A673 (cell line): Measurements from ENCODE around the gene USE1. TPM values are rescaled to one million over a fixed set of nuclear protein-coding genes. Genes with fewer than 3 reads are reported as not detected.

Experiments used
- BruUV-seq: library from RNA; stranded (reverse); fragments of 400-500 nt; replicated peaks from 2 replicates; lab custom pipeline; 2021; lab: Mats Ljungman, UMichigan
- CTCF ChIA-PET: fragments of 300-600 bp; sonication (Branson Sonifier 250); formaldehyde crosslinking; loops from one replicate; lab custom pipeline; 2022; ENCODE audit warnings: antibody characterized with exemption; lab: Charles Lee
- POLR2A ChIA-PET: fragments of 300-600 bp; sonication (Branson Sonifier 250); formaldehyde crosslinking; loops from one replicate; lab custom pipeline; 2022; ENCODE audit warnings: antibody characterized with exemption; ENCODE audit not compliant: low non-redundant PET; lab: Charles Lee
- DNase-seq: peaks from one replicate; pipeline ENCODE4 v3.0.0-alpha.2; 2015; ENCODE audit warnings: low spot score
- H3K27ac ChIP-seq: fragments of 200-600 bp; sonication (generic); 2 replicates; pipeline ENCODE4 v1.5.1; 2016; ENCODE audit warnings: mixed run types, low read depth, mild to moderate bottlenecking, mixed read lengths, antibody characterized with exemption, low read length; ENCODE audit not compliant: poor library complexity, severe bottlenecking
- H3K27me3 ChIP-seq: fragments of 200-600 bp; sonication (generic); replicated peaks from 2 replicates; pipeline ENCODE4 v1.6.1; 2017; ENCODE audit warnings: mixed run types, low read depth, mild to moderate bottlenecking, mixed read lengths, antibody characterized with exemption, low read length; ENCODE audit not compliant: insufficient read depth, poor library complexity
- H3K36me3 ChIP-seq: fragments of 200-600 bp; sonication (generic); 2 replicates; pipeline ENCODE4 v1.6.1; 2016; ENCODE audit warnings: mixed run types, mild to moderate bottlenecking, mixed read lengths, antibody characterized with exemption, low read length; ENCODE audit not compliant: insufficient read depth, poor library complexity, severe bottlenecking
- H3K4me1 ChIP-seq: fragments of 200-600 bp; sonication (generic); 2 replicates; pipeline ENCODE4 v1.6.1; 2017; ENCODE audit warnings: mixed run types, mild to moderate bottlenecking, mixed read lengths, antibody characterized with exemption, low read length; ENCODE audit not compliant: insufficient read depth, poor library complexity, severe bottlenecking
- H3K4me3 ChIP-seq: fragments of 200-600 bp; sonication (generic); 2 replicates; pipeline ENCODE4 v1.5.1; 2016; ENCODE audit warnings: low read depth, mixed run types, mild to moderate bottlenecking, mixed read lengths, low read length; ENCODE audit not compliant: poor library complexity, severe bottlenecking
- H3K9me3 ChIP-seq: fragments of 200-600 bp; sonication (generic); 2 replicates; pipeline ENCODE4 v1.6.1; 2016; ENCODE audit warnings: mixed run types, low read depth, mild to moderate bottlenecking, mixed read lengths, antibody characterized with exemption, low read length; ENCODE audit not compliant: poor library complexity, severe bottlenecking
- EZH2 ChIP-seq: fragments of 200-600 bp; sonication (generic); IDR thresholded peaks from 2 replicates; pipeline ENCODE4 v1.6.1; 2017; ENCODE audit warnings: borderline replicate concordance, low read depth, mild to moderate bottlenecking, mixed read lengths, antibody characterized with exemption, low read length; ENCODE audit not compliant: poor library complexity, severe bottlenecking
- intact Hi-C: fragments of 100-400 bp; cut with micrococcal nuclease; formaldehyde crosslinking; loops from one replicate; pipeline ENCODE4 v1.10.0; 2022; ENCODE audit not compliant: unreplicated experiment
- total RNA-seq: library from RNA; stranded (reverse); gene quantifications from 2 replicates; pipeline ENCODE4 v1.2.3, GENCODE V29; 2021
- TF ChIP-seq, protein P1 (sequence below): fragments of 300-800, 200-600 bp; sonication (generic); conservative IDR thresholded peaks from 2 replicates; pipeline ENCODE4 v1.5.1; 2017; ENCODE audit warnings: low read depth, mild to moderate bottlenecking, antibody characterized with exemption, low read length, moderate library complexity, mixed read lengths

USE1 gene
- total RNA-seq, 1 experiment from 2014 or later, result 32.1 TPM

DNA sequence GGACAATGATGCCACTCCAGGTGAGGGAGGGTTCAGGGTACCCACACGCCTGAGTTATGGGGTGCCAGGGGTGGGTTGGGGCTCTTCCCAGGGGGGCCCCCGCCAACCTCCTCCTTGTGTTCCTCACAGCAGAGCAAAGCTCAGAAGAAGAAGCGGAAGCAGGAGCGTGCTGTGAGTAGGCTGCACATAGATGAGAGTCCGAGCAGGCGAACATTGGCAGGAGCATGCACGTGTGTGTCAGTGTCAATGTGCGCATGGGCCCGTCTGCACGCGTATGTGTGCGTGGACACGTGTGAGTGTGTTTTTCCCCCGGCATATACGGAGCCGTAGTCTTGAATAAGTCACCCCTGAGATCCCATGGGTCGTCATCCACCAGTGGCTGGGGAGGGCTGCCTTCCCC is 12.4 kb upstream of the USE1 start:
- intact Hi-C loops, result no loop called here
- H3K36me3 ChIP-seq, result peaks cover 30% of the 10 kb centered on the region
- no peaks in the 10 kb centered on the region for H3K9me3 ChIP-seq
- H3K4me3 ChIP-seq, result no peak overlapping the region
- H3K27ac ChIP-seq, result no peak overlapping the region
- no peaks in the 10 kb centered on the region for H3K27me3 ChIP-seq
- ChIA-PET CTCF (no interaction called here), POLR2A (no interaction called here)
- no peak for DNase-seq
- no TSS peak for BruUV-seq
- TF ChIP-seq, protein P1, sequence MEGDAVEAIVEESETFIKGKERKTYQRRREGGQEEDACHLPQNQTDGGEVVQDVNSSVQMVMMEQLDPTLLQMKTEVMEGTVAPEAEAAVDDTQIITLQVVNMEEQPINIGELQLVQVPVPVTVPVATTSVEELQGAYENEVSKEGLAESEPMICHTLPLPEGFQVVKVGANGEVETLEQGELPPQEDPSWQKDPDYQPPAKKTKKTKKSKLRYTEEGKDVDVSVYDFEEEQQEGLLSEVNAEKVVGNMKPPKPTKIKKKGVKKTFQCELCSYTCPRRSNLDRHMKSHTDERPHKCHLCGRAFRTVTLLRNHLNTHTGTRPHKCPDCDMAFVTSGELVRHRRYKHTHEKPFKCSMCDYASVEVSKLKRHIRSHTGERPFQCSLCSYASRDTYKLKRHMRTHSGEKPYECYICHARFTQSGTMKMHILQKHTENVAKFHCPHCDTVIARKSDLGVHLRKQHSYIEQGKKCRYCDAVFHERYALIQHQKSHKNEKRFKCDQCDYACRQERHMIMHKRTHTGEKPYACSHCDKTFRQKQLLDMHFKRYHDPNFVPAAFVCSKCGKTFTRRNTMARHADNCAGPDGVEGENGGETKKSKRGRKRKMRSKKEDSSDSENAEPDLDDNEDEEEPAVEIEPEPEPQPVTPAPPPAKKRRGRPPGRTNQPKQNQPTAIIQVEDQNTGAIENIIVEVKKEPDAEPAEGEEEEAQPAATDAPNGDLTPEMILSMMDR, result no peak
- no peak for TF ChIP-seq EZH2
- no peaks in the 10 kb centered on the region for H3K4me1 ChIP-seq

DNA sequence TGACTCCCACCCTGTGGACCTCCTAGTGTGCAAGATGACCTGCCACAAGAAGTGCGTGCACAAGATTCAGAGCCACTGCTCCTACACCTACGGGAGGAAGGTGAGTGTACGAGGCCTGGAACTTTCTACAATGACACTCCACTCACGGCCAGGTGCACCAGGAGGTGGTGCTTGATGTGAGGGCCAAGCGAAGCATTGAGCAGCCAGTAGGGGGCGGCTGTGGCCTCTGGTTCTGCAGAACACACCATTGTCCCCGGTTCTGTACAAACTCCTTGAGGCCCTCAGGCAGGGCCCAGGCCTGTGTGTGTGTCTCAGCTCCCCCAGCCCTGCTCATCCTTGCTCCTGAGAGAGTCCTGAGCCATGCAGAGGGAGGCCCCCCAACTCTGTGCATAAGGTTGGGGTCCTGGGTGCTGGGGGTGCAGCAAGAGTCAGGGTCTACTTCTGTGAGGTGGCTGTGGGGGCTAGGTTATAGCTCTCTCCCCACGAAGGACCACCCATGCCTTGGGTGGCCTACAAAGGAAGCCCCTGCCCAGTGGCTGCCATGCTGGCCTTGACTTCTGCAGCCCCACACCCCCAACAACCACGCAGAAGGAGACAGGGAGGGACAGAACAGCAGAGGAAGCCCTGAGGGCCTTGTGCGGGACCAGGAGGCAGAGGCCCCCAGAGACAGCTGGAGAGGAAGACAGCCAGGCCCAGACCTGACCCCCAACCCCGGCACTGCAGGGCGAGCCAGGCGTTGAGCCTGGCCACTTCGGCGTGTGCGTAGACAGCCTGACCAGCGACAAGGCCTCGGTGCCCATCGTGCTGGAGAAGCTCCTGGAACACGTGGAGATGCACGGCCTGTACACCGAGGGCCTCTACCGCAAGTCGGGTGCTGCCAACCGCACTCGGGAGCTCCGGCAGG is 9.7 kb upstream of the USE1 start:
- peak; percentile 60 for DNase-seq
- Histone ChIP-seq H3K27ac (no peak overlapping the region), H3K9me3 (no peaks in the 10 kb centered on the region), H3K27me3 (no peaks in the 10 kb centered on the region), H3K4me1 (no peaks in the 10 kb centered on the region), H3K4me3 (no peak overlapping the region), H3K36me3 (peaks cover 20% of the 10 kb centered on the region)
- BruUV-seq, result no TSS peak
- intact Hi-C loops, result loop anchor here (2.0 kb wide), 1 partner anchor 77 kb away; no protein-coding TSS in a partner anchor
- POLR2A ChIA-PET, result interaction anchor here (0.6 kb wide), 1 partner anchor 594 kb away, joined by 3 read pairs; no protein-coding TSS in a partner anchor
- CTCF ChIA-PET, result interaction anchor here (1.0 kb wide), 1 partner anchor 38 kb away, joined by 3 read pairs; no protein-coding TSS in a partner anchor
- TF ChIP-seq EZH2, result no peak
- TF ChIP-seq, protein P1, result peak; percentile 74

DNA sequence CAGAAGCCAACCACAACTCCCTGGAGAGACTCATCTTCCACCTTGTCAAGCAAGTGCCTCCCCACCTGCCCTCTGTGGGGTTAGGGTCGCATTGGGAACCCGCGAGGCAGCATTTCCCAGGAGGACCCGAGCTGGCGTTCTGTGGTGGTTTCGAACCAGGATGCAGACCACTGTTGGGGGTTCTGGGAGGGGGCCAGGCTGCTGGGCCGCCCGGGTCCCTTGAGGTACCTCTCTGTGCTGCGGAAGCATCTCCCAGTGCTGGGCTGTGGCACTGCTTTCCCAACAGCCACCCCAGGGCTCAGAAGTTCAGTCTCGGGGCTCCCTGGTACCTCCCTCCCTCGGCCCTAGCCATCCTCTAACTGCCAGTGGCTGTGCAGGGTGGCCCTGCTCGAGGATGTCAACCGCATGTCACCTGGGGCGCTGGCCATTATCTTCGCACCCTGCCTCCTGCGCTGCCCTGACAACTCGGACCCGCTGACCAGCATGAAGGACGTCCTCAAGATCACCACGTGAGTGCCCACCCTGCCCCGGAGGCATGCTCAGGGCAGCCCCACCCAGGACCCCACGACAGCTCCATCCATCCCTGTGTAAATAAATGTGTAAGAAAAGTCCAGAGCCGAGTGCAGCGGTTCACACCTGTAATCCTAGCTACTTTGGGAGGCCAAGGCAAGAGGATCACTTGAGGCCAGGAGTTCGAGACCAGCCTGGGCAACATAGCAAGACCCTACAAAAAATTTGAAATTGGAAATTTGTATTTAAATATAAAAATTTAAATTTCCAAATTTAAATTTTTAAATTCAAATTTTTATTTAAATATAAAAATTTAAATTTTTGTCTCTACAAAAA is 8.2 kb upstream of the USE1 start:
- TF ChIP-seq, protein P1, result no peak
- no peak for TF ChIP-seq EZH2
- no peak for DNase-seq
- no peak overlapping the region for H3K27ac ChIP-seq
- H3K27me3 ChIP-seq, result no peaks in the 10 kb centered on the region
- H3K9me3 ChIP-seq, result no peaks in the 10 kb centered on the region
- intact Hi-C loops, result no loop called here
- H3K4me3 ChIP-seq, result no peak overlapping the region
- ChIA-PET CTCF (no interaction called here), POLR2A (no interaction called here)
- H3K4me1 ChIP-seq, result no peaks in the 10 kb centered on the region
- peaks cover 9% of the 10 kb centered on the region for H3K36me3 ChIP-seq
- BruUV-seq, result no TSS peak
